Mesendoderm (in vitro differentiated cells): ENCODE data around the gene MYO16.
"Not testable (repeated sequence)": the region's sequence is repeated elsewhere in the genome, so short reads cannot be mapped to it uniquely, and the experiment has no call there.

Experiments used
- DNase-seq: peaks from one replicate; pipeline ENCODE4 v3.0.0; 2013
- H2AK5ac ChIP-seq: 2 replicates; pipeline ENCODE4 v1.6.1; 2013; ENCODE audit warnings: low read length, inconsistent platforms
- H2BK120ac ChIP-seq: 2 replicates; pipeline ENCODE4 v1.6.1; 2013; ENCODE audit warnings: low read depth, mild to moderate bottlenecking, low read length, moderate library complexity, mixed read lengths
- H2BK15ac ChIP-seq: replicated peaks from 2 replicates; pipeline ENCODE4 v1.6.1; 2013; ENCODE audit warnings: low read depth, mild to moderate bottlenecking, moderate library complexity
- H2BK5ac ChIP-seq: 2 replicates; pipeline ENCODE4 v1.6.1; 2013; ENCODE audit warnings: low read length, inconsistent platforms
- H3K18ac ChIP-seq: 2 replicates; pipeline ENCODE4 v1.6.1; 2013; ENCODE audit warnings: mild to moderate bottlenecking, low read length, mixed read lengths
- H3K23ac ChIP-seq: one replicate; pipeline ENCODE4 v1.6.1; 2013; ENCODE audit warnings: low read length
- H3K27ac ChIP-seq: 2 replicates; pipeline ENCODE4 v1.5.1; 2013; ENCODE audit warnings: low read depth, mild to moderate bottlenecking, inconsistent platforms, low read length, moderate library complexity
- H3K27me3 ChIP-seq: 2 replicates; pipeline ENCODE4 v1.6.1; 2013; ENCODE audit warnings: low read length, control low read depth, mild to moderate bottlenecking, inconsistent platforms; ENCODE audit not compliant: insufficient read depth, poor library complexity
- H3K36me3 ChIP-seq: 2 replicates; pipeline ENCODE4 v1.6.1; 2013; ENCODE audit warnings: low read length, inconsistent platforms; ENCODE audit not compliant: control insufficient read depth, insufficient read depth
- H3K4ac ChIP-seq: one replicate; pipeline ENCODE4 v1.6.1; 2013; ENCODE audit warnings: low read depth, mild to moderate bottlenecking, low read length, moderate library complexity
- H3K4me1 ChIP-seq: 2 replicates; pipeline ENCODE4 v1.6.1; 2013; ENCODE audit warnings: low read depth, low read length, inconsistent platforms; ENCODE audit not compliant: control insufficient read depth
- H3K4me2 ChIP-seq: 2 replicates; pipeline ENCODE4 v1.6.1; 2013; ENCODE audit warnings: low read length
- H3K4me3 ChIP-seq: 2 replicates; pipeline ENCODE4 v1.5.1; 2013; ENCODE audit warnings: mild to moderate bottlenecking, low read length
- H3K56ac ChIP-seq: one replicate; pipeline ENCODE4 v1.6.1; 2013; ENCODE audit warnings: low read length
- H3K79me1 ChIP-seq: 2 replicates; pipeline ENCODE4 v1.6.1; 2013; ENCODE audit warnings: low read length, inconsistent platforms
- H3K79me2 ChIP-seq: 2 replicates; pipeline ENCODE4 v1.6.1; 2013; ENCODE audit warnings: mild to moderate bottlenecking, low read length; ENCODE audit not compliant: control insufficient read depth, insufficient read depth
- H3K9ac ChIP-seq: 2 replicates; pipeline ENCODE4 v1.6.1; 2013; ENCODE audit warnings: low read length, inconsistent platforms
- H4K5ac ChIP-seq: one replicate; pipeline ENCODE4 v1.6.1; 2013; ENCODE audit warnings: low read length
- H4K8ac ChIP-seq: one replicate; pipeline ENCODE4 v1.6.1; 2013; ENCODE audit warnings: low read depth, mild to moderate bottlenecking, control low read depth, low read length, moderate library complexity
- WGBS: extraction: QIAGEN DNeasy Blood & Tissue Kit; methylation state at CpG from one replicate; pipeline ENCODE4 v1.1.7; 2013; ENCODE audit warnings: low lambda C conversion rate, missing lambda C conversion rate; ENCODE audit not compliant: insufficient coverage; ENCODE audit errors: extremely low coverage; 5-methylcytosine and 5-hydroxymethylcytosine counted together

MYO16 gene

GRCh38 chr13:109088624-109088917 lies 459.2 kb downstream of the MYO16 start:
- Histone ChIP-seq H3K4me3 (no peak overlapping the region), H3K79me1 (no peaks in the 10 kb centered on the region), H4K5ac (no peak overlapping the region), H2BK120ac (no peak overlapping the region), H2BK5ac (no peak overlapping the region), H3K4me2 (no peak overlapping the region), H3K27ac (no peak overlapping the region), H2AK5ac (no peak overlapping the region), H3K18ac (no peak overlapping the region), H3K4ac (no peak overlapping the region), H3K56ac (no peak overlapping the region), H3K9ac (no peak overlapping the region), H3K27me3 (no peaks in the 10 kb centered on the region), H3K79me2 (no peaks in the 10 kb centered on the region), H3K23ac (no peak overlapping the region), H3K4me1 (no peaks in the 10 kb centered on the region), H4K8ac (no peak overlapping the region), H2BK15ac (no peak overlapping the region), H3K36me3 (no peaks in the 10 kb centered on the region)
- no CpG with 5 or more reads among the region's 22 CpGs for WGBS
- no peak for DNase-seq

- no peak overlapping the region for H4K5ac ChIP-seq
- H2BK120ac ChIP-seq = no peak overlapping the region
- no peak overlapping the region for H2AK5ac ChIP-seq
- H3K56ac ChIP-seq = no peak overlapping the region
- no peak overlapping the region for H3K4me2 ChIP-seq
- no peak overlapping the region for H3K4ac ChIP-seq
- H3K27me3 ChIP-seq = no peaks in the 10 kb centered on the region
- H3K18ac ChIP-seq = no peak overlapping the region
- H3K23ac ChIP-seq = no peak overlapping the region
- no peak overlapping the region for H2BK15ac ChIP-seq
- no peak for DNase-seq
- H2BK5ac ChIP-seq = no peak overlapping the region
- H3K4me3 ChIP-seq = no peak overlapping the region
- no CpG with 5 or more reads among the region's 5 CpGs for WGBS
- H3K79me2 ChIP-seq = no peaks in the 10 kb centered on the region
- H3K79me1 ChIP-seq = no peaks in the 10 kb centered on the region
- no peak overlapping the region for H3K9ac ChIP-seq
- H3K27ac ChIP-seq = no peak overlapping the region
- H3K4me1 ChIP-seq = no peaks in the 10 kb centered on the region
- H4K8ac ChIP-seq = no peak overlapping the region
- H3K36me3 ChIP-seq = no peaks in the 10 kb centered on the region
Observed at GRCh38 chr13:109090796-109091195, 461.4 kb downstream of the MYO16 start.

GRCh38 chr13:109091249-109091648 lies 461.8 kb downstream of the MYO16 start:
- no peak overlapping the region for H3K4me2 ChIP-seq
- H3K4ac ChIP-seq = no peak overlapping the region
- no peak overlapping the region for H4K5ac ChIP-seq
- no peak overlapping the region for H3K27ac ChIP-seq
- no peaks in the 10 kb centered on the region for H3K36me3 ChIP-seq
- H3K4me3 ChIP-seq = no peak overlapping the region
- DNase-seq = no peak
- H3K18ac ChIP-seq = no peak overlapping the region
- no peaks in the 10 kb centered on the region for H3K27me3 ChIP-seq
- H3K79me1 ChIP-seq = no peaks in the 10 kb centered on the region
- no peak overlapping the region for H3K56ac ChIP-seq
- H3K9ac ChIP-seq = no peak overlapping the region
- H2BK5ac ChIP-seq = no peak overlapping the region
- H2BK120ac ChIP-seq = no peak overlapping the region
- no peak overlapping the region for H2BK15ac ChIP-seq
- H3K4me1 ChIP-seq = no peaks in the 10 kb centered on the region
- no peak overlapping the region for H4K8ac ChIP-seq
- no peak overlapping the region for H2AK5ac ChIP-seq
- H3K23ac ChIP-seq = no peak overlapping the region
- whole genome bisulfite sequencing = no CpG with 5 or more reads among the region's 7 CpGs
- no peaks in the 10 kb centered on the region for H3K79me2 ChIP-seq

- H3K27ac ChIP-seq, H3K4me2 ChIP-seq, H3K4ac ChIP-seq, H2BK120ac ChIP-seq, H3K27me3 ChIP-seq, H2BK5ac ChIP-seq, H3K79me1 ChIP-seq, H3K4me3 ChIP-seq, H4K8ac ChIP-seq, DNase-seq, H3K36me3 ChIP-seq, H4K5ac ChIP-seq, H2AK5ac ChIP-seq, H3K4me1 ChIP-seq, H2BK15ac ChIP-seq, H3K79me2 ChIP-seq, H3K23ac ChIP-seq, H3K56ac ChIP-seq, H3K9ac ChIP-seq, H3K18ac ChIP-seq: not testable (repeated sequence)
- WGBS = no CpG with 5 or more reads among the region's 3 CpGs
Observed at GRCh38 chr13:109092186-109092585, 462.8 kb downstream of the MYO16 start.

DNA sequence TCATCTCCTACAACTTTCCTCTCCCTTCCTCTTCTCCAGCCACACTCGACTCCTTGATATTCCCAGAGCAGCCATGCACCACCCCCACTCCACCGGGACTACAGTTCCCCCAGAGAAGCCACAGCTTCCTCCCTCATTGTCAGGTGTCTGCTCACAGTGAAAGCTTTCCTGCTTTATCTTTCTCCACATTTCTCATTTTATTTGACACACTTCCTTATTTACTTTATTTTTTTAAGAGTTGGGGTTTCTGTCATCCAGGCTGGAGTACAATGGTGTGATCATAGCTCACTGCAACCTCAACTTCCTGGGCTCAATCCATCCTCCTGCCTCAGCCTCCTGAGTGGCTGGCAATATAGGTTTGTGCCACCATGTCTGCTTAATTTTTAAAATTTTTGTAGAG lies 464.6 kb downstream of the MYO16 start:
- Histone ChIP-seq H3K79me1 (no peaks in the 10 kb centered on the region), H4K8ac (no peak overlapping the region), H3K36me3 (no peaks in the 10 kb centered on the region), H3K4me1 (no peaks in the 10 kb centered on the region), H3K4ac (no peak overlapping the region), H2AK5ac (no peak overlapping the region), H3K9ac (no peak overlapping the region), H4K5ac (no peak overlapping the region), H3K23ac (no peak overlapping the region), H3K4me3 (no peak overlapping the region), H3K27ac (no peak overlapping the region), H2BK5ac (no peak overlapping the region), H3K56ac (no peak overlapping the region), H3K4me2 (no peak overlapping the region), H3K79me2 (no peaks in the 10 kb centered on the region), H2BK120ac (no peak overlapping the region), H3K27me3 (no peaks in the 10 kb centered on the region), H3K18ac (no peak overlapping the region), H2BK15ac (no peak overlapping the region)
- WGBS = no CpG with 5 or more reads among the region's 2 CpGs
- DNase-seq = no peak

- Histone ChIP-seq H4K5ac (no peak overlapping the region), H3K27ac (no peak overlapping the region), H2BK5ac (no peak overlapping the region), H3K9ac (no peak overlapping the region), H3K23ac (no peak overlapping the region), H3K18ac (no peak overlapping the region), H3K79me1 (no peaks in the 10 kb centered on the region), H3K79me2 (no peaks in the 10 kb centered on the region), H2BK120ac (no peak overlapping the region), H3K27me3 (no peaks in the 10 kb centered on the region), H2AK5ac (no peak overlapping the region), H3K4me1 (no peaks in the 10 kb centered on the region), H4K8ac (no peak overlapping the region), H3K4me2 (no peak overlapping the region), H2BK15ac (no peak overlapping the region), H3K4ac (no peak overlapping the region), H3K36me3 (no peaks in the 10 kb centered on the region), H3K56ac (no peak overlapping the region), H3K4me3 (no peak overlapping the region)
- WGBS = no CpG with 5 or more reads among the region's 6 CpGs
- DNase-seq = no peak
Observed at GRCh38 chr13:109095126-109095525, 465.7 kb downstream of the MYO16 start.
